MM.1S (cell line): ENCODE measurements around the gene CACNB3.

Source experiments
- DNase-seq: peaks from one replicate; pipeline ENCODE4 v3.0.0-alpha.2; 2015
- H2AFZ ChIP-seq: fragments of 300-600 bp; sonication (generic); 2 replicates; pipeline ENCODE4 v1.6.0; 2016; ENCODE audit warnings: antibody characterized with exemption, low read length
- H3F3A ChIP-seq: fragments of 300-600 bp; sonication (generic); 2 replicates; pipeline ENCODE4 v1.6.1; 2016; ENCODE audit warnings: mild to moderate bottlenecking, antibody characterized with exemption, low read length, moderate library complexity, mixed read lengths; ENCODE audit not compliant: insufficient read depth
- H3K27ac ChIP-seq: fragments of 300-600 bp; sonication (generic); 2 replicates; pipeline ENCODE4 v1.5.1; 2016; ENCODE audit warnings: mild to moderate bottlenecking, low read length
- H3K27me3 ChIP-seq: fragments of 300-600 bp; sonication (generic); replicated peaks from 2 replicates; pipeline ENCODE4 v1.6.0; 2016; ENCODE audit warnings: low read length; ENCODE audit not compliant: insufficient read depth
- H3K36me3 ChIP-seq: fragments of 300-600 bp; sonication (generic); replicated peaks from 2 replicates; pipeline ENCODE4 v1.6.1; 2016; ENCODE audit warnings: mild to moderate bottlenecking, low read length, mixed read lengths; ENCODE audit not compliant: insufficient read depth
- H3K4me1 ChIP-seq: fragments of 300-600 bp; sonication (generic); 2 replicates; pipeline ENCODE4 v1.6.1; 2016; ENCODE audit warnings: low read length, mixed read lengths
- H3K4me2 ChIP-seq: fragments of 300-600 bp; sonication (generic); 2 replicates; pipeline ENCODE4 v1.6.0; 2016; ENCODE audit warnings: low read depth, low read length
- H3K4me3 ChIP-seq: fragments of 300-600 bp; sonication (generic); 2 replicates; pipeline ENCODE4 v1.5.1; 2016; ENCODE audit warnings: low read length, mixed read lengths
- H3K79me2 ChIP-seq: fragments of 300-600 bp; sonication (generic); 2 replicates; pipeline ENCODE4 v1.6.1; 2016; ENCODE audit warnings: mixed run types, low read length, mixed read lengths
- H3K9ac ChIP-seq: fragments of 300-600 bp; sonication (generic); 2 replicates; pipeline ENCODE4 v1.6.1; 2016; ENCODE audit warnings: low read length, mixed read lengths
- H3K9me2 ChIP-seq: fragments of 300-600 bp; sonication (generic); replicated peaks from 2 replicates; pipeline ENCODE4 v1.6.1; 2016; ENCODE audit warnings: mild to moderate bottlenecking, low read length, mixed read lengths; ENCODE audit not compliant: insufficient read depth
- H3K9me3 ChIP-seq: fragments of 300-600 bp; sonication (generic); replicated peaks from 2 replicates; pipeline ENCODE4 v1.6.1; 2016; ENCODE audit warnings: mild to moderate bottlenecking, low read length, mixed read lengths; ENCODE audit not compliant: insufficient read depth
- H4K20me1 ChIP-seq: fragments of 300-600 bp; sonication (generic); 2 replicates; pipeline ENCODE4 v1.6.1; 2016; ENCODE audit warnings: mild to moderate bottlenecking, low read length, moderate library complexity, mixed read lengths; ENCODE audit not compliant: insufficient read depth
- EZH2 ChIP-seq: fragments of 300-600 bp; sonication (generic); optimal IDR thresholded peaks from 2 replicates; pipeline ENCODE3; 2017; ENCODE audit warnings: low read depth, mild to moderate bottlenecking, antibody characterized with exemption, low read length, mixed read lengths
- EZH2phosphoT487 ChIP-seq: fragments of 300-600 bp; sonication (generic); IDR thresholded peaks from 2 replicates; pipeline ENCODE4 v1.6.1; 2018; ENCODE audit warnings: antibody characterized with exemption, low read length
- TF ChIP-seq, protein P1 (sequence below): fragments of 300-600 bp; sonication (generic); IDR thresholded peaks from 2 replicates; pipeline ENCODE4 v1.5.1; 2016; ENCODE audit warnings: antibody characterized with exemption, low read length, mixed read lengths

CACNB3 gene

DNA sequence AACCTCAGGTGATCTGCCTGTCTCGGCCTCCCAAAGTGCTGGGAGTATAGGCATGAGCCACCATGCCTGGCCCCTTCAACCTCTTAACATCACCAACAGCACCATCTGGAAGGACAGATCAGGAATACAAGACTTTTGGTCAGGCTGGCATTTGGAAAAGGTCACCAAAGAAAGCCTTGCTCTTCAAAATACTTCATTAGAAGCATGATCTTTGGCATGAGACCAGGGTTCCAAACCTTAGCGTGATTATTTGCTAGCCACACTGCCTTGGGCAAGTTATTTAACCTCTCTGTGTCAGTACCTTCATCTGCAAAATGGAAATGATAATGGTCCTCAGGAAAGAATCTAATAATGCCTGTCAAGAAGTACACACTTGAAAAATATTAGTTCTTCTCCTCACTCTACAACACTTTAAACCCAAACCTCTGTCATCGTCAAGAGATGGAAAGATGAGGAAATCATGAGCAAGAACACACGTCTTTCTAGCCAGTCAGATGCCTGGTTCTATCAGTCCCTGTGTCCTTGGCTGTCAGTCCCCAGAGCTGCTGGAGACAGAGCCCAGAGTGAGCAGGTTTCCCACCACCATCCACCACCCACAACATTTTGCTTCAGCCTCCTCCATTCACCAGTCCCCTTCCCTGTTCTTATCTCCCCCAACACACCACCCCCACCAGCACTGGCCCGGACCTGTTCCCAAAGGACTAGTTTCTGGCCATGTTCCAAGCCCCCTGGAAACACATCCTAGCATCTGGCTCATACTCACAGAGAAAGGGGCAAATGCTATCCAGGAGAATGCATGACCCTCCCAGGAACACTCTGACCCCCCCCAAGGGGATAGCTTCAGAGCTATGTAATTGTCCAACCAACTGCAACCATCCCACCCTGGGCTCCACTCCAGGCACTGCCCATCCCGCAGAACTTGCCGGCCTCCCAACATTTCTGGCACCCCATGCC is 31.4 kb upstream of the CACNB3 start:
- H3K4me2 ChIP-seq = no peak overlapping the region; the same call in 1 of the 2 replicates
- no peak for TF ChIP-seq EZH2phosphoT487
- TF ChIP-seq, protein P1, sequence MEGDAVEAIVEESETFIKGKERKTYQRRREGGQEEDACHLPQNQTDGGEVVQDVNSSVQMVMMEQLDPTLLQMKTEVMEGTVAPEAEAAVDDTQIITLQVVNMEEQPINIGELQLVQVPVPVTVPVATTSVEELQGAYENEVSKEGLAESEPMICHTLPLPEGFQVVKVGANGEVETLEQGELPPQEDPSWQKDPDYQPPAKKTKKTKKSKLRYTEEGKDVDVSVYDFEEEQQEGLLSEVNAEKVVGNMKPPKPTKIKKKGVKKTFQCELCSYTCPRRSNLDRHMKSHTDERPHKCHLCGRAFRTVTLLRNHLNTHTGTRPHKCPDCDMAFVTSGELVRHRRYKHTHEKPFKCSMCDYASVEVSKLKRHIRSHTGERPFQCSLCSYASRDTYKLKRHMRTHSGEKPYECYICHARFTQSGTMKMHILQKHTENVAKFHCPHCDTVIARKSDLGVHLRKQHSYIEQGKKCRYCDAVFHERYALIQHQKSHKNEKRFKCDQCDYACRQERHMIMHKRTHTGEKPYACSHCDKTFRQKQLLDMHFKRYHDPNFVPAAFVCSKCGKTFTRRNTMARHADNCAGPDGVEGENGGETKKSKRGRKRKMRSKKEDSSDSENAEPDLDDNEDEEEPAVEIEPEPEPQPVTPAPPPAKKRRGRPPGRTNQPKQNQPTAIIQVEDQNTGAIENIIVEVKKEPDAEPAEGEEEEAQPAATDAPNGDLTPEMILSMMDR = no peak
- no peak for TF ChIP-seq EZH2
- no peaks in the 10 kb centered on the region for H4K20me1 ChIP-seq
- H3K79me2 ChIP-seq = peaks cover 12% of the 10 kb centered on the region; the same call in 1 of the 2 replicates
- no peak overlapping the region for H2AFZ ChIP-seq
- H3K27ac ChIP-seq = no peak overlapping the region
- no peaks in the 10 kb centered on the region for H3F3A ChIP-seq
- no peak overlapping the region for H3K4me3 ChIP-seq
- H3K9me3 ChIP-seq = no peaks in the 10 kb centered on the region
- H3K36me3 ChIP-seq = no peaks in the 10 kb centered on the region
- no peak for DNase-seq
- H3K9ac ChIP-seq = no peak overlapping the region
- H3K4me1 ChIP-seq = peaks cover 7% of the 10 kb centered on the region
- no peaks in the 10 kb centered on the region for H3K27me3 ChIP-seq
- no peaks in the 10 kb centered on the region for H3K9me2 ChIP-seq

DNA sequence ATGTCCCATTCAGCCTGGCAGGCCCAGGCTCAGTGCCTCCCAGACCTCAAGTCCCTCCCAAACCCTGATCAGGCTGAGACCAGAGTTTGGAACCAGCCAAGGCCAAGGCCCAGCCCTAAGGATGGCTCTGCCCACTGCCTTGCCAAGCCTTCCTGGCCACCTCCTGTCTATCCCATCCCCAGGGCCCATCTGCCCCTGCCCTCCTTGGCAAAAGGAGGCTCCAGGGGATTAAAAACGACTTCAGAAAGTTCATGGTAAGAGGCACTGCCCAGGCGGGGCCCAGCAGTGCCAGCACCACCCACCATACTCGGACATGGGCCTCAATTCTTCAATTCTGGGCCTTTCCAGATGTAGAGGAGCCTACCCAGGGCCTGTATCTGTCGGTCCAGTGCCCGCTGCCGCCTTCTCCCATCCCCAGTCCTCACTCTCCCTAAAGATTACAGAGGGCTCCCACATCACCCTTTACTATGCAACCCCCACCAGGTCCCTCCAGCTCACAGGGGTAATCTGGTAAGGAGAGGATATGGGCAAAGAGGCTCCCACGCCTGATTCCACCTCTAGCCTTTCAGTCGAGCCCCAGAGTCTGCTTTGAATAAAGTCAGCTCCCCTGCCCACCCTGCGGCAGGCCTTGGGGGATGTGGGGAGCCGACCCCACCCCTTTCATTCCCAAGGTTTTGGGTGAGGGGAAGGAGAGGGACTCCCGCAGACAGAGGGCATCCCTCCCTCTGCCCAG is 30.3 kb upstream of the CACNB3 start:
- Histone ChIP-seq H3F3A (no peaks in the 10 kb centered on the region), H3K4me2 (peak overlapping the region; percentile 85), H3K9me3 (no peaks in the 10 kb centered on the region), H3K4me1 (peaks cover 7% of the 10 kb centered on the region), H3K9me2 (no peaks in the 10 kb centered on the region), H3K36me3 (no peaks in the 10 kb centered on the region), H3K27me3 (no peaks in the 10 kb centered on the region), H2AFZ (peak overlapping the region; percentile 62), H3K4me3 (peak overlapping the region; percentile 85), H3K27ac (no peak overlapping the region), H4K20me1 (no peaks in the 10 kb centered on the region), H3K9ac (peak overlapping the region; percentile 69; the same call in 1 of the 2 replicates), H3K79me2 (peaks cover 12% of the 10 kb centered on the region; the same call in 1 of the 2 replicates)
- no peak for DNase-seq
- TF ChIP-seq, protein P1 = no peak
- TF ChIP-seq EZH2phosphoT487 (no peak), EZH2 (no peak)

DNA sequence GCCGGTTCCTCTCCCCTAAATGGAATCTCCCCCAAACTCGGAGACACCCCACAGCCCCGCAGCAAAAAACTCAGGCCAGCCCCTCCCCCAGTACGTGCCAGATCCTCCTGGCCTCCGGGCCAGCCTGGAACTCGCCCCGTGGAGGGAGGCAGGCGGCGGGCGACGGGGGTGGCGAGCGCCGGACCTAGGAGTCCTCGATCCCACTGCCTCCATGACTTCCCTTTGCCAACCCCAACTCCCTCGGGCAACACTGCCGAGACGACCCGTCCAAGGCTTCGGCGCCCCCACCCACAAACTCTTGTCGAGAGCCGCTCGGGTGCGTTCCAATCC is 29.8 kb upstream of the CACNB3 start:
- Histone ChIP-seq H2AFZ (peak overlapping the region; percentile 62), H3K4me2 (peak overlapping the region; percentile 85), H3K9me3 (no peaks in the 10 kb centered on the region), H3K9me2 (no peaks in the 10 kb centered on the region), H3K27ac (no peak overlapping the region), H3F3A (no peaks in the 10 kb centered on the region), H3K36me3 (no peaks in the 10 kb centered on the region), H3K79me2 (peaks cover 12% of the 10 kb centered on the region; the same call in 1 of the 2 replicates), H3K4me1 (peaks cover 7% of the 10 kb centered on the region), H3K27me3 (no peaks in the 10 kb centered on the region), H3K9ac (peak overlapping the region; percentile 69), H4K20me1 (no peaks in the 10 kb centered on the region), H3K4me3 (peak overlapping the region; percentile 85)
- DNase-seq = no peak
- TF ChIP-seq, protein P1 = no peak
- TF ChIP-seq EZH2phosphoT487 = no peak
- no peak for TF ChIP-seq EZH2
